ENCODE data around the gene CRTAC1.

Gene CRTAC1

GRCh38 chr10:97895915-97896314 lies 134.5 kb downstream of the CRTAC1 start:
- no peak overlapping the region for H3K4me3 ChIP-seq (ENCODE audit: low read depth, low read length)
- no peak for DNase-seq
- no peaks in the 10 kb centered on the region for H3K36me3 ChIP-seq
- no peaks in the 10 kb centered on the region for H3K9me3 ChIP-seq (ENCODE audit: severe bottlenecking)
- H3K27ac ChIP-seq = no peak overlapping the region
- TF ChIP-seq CTCF (IDR thresholded peaks at IDR 0.05; ENCODE audit: low read depth, low read length) = no peak
- no peaks in the 10 kb centered on the region for H3K27me3 ChIP-seq (ENCODE audit: insufficient read depth, low read depth, severe bottlenecking)

GRCh38 chr10:97895084-97895483 lies 135.3 kb downstream of the CRTAC1 start:
- no peak overlapping the region for H3K4me3 ChIP-seq (ENCODE audit: low read depth, low read length)
- H3K27ac ChIP-seq = no peak overlapping the region
- H3K36me3 ChIP-seq = no peaks in the 10 kb centered on the region
- H3K27me3 ChIP-seq (ENCODE audit: insufficient read depth, low read depth, severe bottlenecking) = no peaks in the 10 kb centered on the region
- TF ChIP-seq CTCF (IDR thresholded peaks at IDR 0.05; ENCODE audit: low read depth, low read length) = no peak
- no peak for DNase-seq
- no peaks in the 10 kb centered on the region for H3K9me3 ChIP-seq (ENCODE audit: severe bottlenecking)

- H3K36me3 ChIP-seq = no peaks in the 10 kb centered on the region
- DNase-seq = no peak
- H3K9me3 ChIP-seq (ENCODE audit: severe bottlenecking) = no peaks in the 10 kb centered on the region
- no peak overlapping the region for H3K4me3 ChIP-seq (ENCODE audit: low read depth, low read length)
- no peak for TF ChIP-seq CTCF (IDR thresholded peaks at IDR 0.05; ENCODE audit: low read depth, low read length)
- H3K27ac ChIP-seq = no peak overlapping the region
- no peaks in the 10 kb centered on the region for H3K27me3 ChIP-seq (ENCODE audit: insufficient read depth, low read depth, severe bottlenecking)
These were observed 136.3 kb downstream of the CRTAC1 start for GRCh38 chr10:97894092-97894491.

GRCh38 chr10:97892939-97893338 lies 137.5 kb downstream of the CRTAC1 start:
- no peak overlapping the region for H3K4me3 ChIP-seq (ENCODE audit: low read depth, low read length)
- no peaks in the 10 kb centered on the region for H3K9me3 ChIP-seq (ENCODE audit: severe bottlenecking)
- no peaks in the 10 kb centered on the region for H3K36me3 ChIP-seq
- H3K27ac ChIP-seq = no peak overlapping the region
- no peak for DNase-seq
- H3K27me3 ChIP-seq (ENCODE audit: insufficient read depth, low read depth, severe bottlenecking) = no peaks in the 10 kb centered on the region
- no peak for TF ChIP-seq CTCF (IDR thresholded peaks at IDR 0.05; ENCODE audit: low read depth, low read length)

- no peak overlapping the region for H3K27ac ChIP-seq
- no peak overlapping the region for H3K4me3 ChIP-seq (ENCODE audit: low read depth, low read length)
- DNase-seq = no peak
- H3K27me3 ChIP-seq (ENCODE audit: insufficient read depth, low read depth, severe bottlenecking) = no peaks in the 10 kb centered on the region
- no peaks in the 10 kb centered on the region for H3K36me3 ChIP-seq
- no peaks in the 10 kb centered on the region for H3K9me3 ChIP-seq (ENCODE audit: severe bottlenecking)
- no peak for TF ChIP-seq CTCF (IDR thresholded peaks at IDR 0.05; ENCODE audit: low read depth, low read length)
These were observed 137.9 kb downstream of the CRTAC1 start for GRCh38 chr10:97892506-97892905.

- no peaks in the 10 kb centered on the region for H3K36me3 ChIP-seq
- TF ChIP-seq CTCF (IDR thresholded peaks at IDR 0.05; ENCODE audit: low read depth, low read length) = no peak
- no peaks in the 10 kb centered on the region for H3K27me3 ChIP-seq (ENCODE audit: insufficient read depth, low read depth, severe bottlenecking)
- H3K27ac ChIP-seq = no peak overlapping the region
- H3K4me3 ChIP-seq (ENCODE audit: low read depth, low read length) = no peak overlapping the region
- no peak for DNase-seq
- no peaks in the 10 kb centered on the region for H3K9me3 ChIP-seq (ENCODE audit: severe bottlenecking)
These were observed 138.8 kb downstream of the CRTAC1 start for GRCh38 chr10:97891497-97892167.

Measured in WERI-Rb-1 (cell line).